Dermis blood vessel endothelial cell (primary cell): ENCODE measurements around the gene DUOX1. TPM values are rescaled to one million over a fixed set of nuclear protein-coding genes. Genes with fewer than 3 reads are reported as not detected.

Source experiments
- DNase-seq: peaks from one replicate; pipeline ENCODE4 v3.0.0; 2010
- total RNA-seq: library from RNA; depleted of rRNA; stranded (reverse); fragments of >200 nt; gene quantifications from 2 replicates; pipeline ENCODE4 v1.2.3, GENCODE V29; 2014

DUOX1 gene
- total RNA-seq, 1 donor from 2014 or later: not detected

- no peak for DNase-seq
Measured at GRCh38 chr15:45168751-45169551, 39.2 kb downstream of the DUOX1 start.

- no peak for DNase-seq
Measured at GRCh38 chr15:45169608-45170480, 40.0 kb downstream of the DUOX1 start.

- no peak for DNase-seq
Measured at GRCh38 chr15:45171912-45172311, 42.1 kb downstream of the DUOX1 start.

- DNase-seq: no peak
Measured at GRCh38 chr15:45174069-45174468, 44.3 kb downstream of the DUOX1 start.

- no peak for DNase-seq
Measured at GRCh38 chr15:45174577-45174976, 44.8 kb downstream of the DUOX1 start.

- no peak for DNase-seq
Measured at GRCh38 chr15:45177285-45177684, 47.5 kb downstream of the DUOX1 start.

GRCh38 chr15:45179221-45179985, 49.6 kb downstream of the DUOX1 start:
- DNase-seq: peak; percentile 69

- DNase-seq: no peak
Measured at GRCh38 chr15:45180201-45180600, 50.4 kb downstream of the DUOX1 start.

GRCh38 chr15:45180648-45181436, 51.0 kb downstream of the DUOX1 start:
- no peak for DNase-seq

- DNase-seq: no peak
Measured at GRCh38 chr15:45181491-45182285, 51.9 kb downstream of the DUOX1 start.

- DNase-seq: no peak
Measured at GRCh38 chr15:45182996-45183395, 53.2 kb downstream of the DUOX1 start.

GRCh38 chr15:45183511-45183910, 53.7 kb downstream of the DUOX1 start:
- DNase-seq: no peak

GRCh38 chr15:45184562-45185041, 54.8 kb downstream of the DUOX1 start:
- DNase-seq: no peak

GRCh38 chr15:45185069-45185779, 55.4 kb downstream of the DUOX1 start:
- DNase-seq: no peak

- DNase-seq: no peak
Measured at GRCh38 chr15:45185903-45186770, 56.3 kb downstream of the DUOX1 start.

GRCh38 chr15:45186771-45187577, 57.2 kb downstream of the DUOX1 start:
- no peak for DNase-seq

- no peak for DNase-seq
Measured at GRCh38 chr15:45187578-45187893, 57.7 kb downstream of the DUOX1 start.
